ENCODE results near the gene SHE. TPM values are rescaled to one million over a fixed set of nuclear protein-coding genes. Genes with fewer than 3 reads are reported as not detected.

SHE gene
- total RNA-seq, 1 experiment from 2014 or later, result not detected

DNA sequence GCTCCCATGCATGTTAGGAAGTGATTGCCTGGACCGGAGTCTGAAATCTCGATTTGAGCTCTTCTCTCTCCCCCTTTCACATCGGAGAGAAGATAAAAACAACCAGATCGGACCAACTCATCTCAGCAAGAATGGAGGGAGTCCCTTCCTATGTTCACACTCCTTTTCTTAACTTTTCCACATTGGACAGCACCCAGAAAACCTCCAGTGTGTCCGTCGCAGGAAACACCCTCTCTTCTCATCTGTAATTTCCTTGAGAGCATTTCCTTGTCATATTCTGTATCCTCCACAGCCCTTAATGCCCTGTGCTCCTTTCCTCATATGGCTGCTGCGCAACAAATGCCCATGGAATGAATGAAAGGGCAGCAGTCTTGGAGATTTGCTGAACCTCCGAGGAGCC, 1.7 kb downstream of the SHE start:
- POLR2A ChIA-PET, result no interaction called here
- H3K9me2 ChIP-seq (ENCODE audit: insufficient read depth), result no peaks in the 10 kb centered on the region
- no peaks in the 10 kb centered on the region for H3K36me3 ChIP-seq (ENCODE audit: control insufficient read depth in 1 of 2, insufficient read depth in 2 of 2, low read length in 2 of 2)
- CTCF ChIA-PET, result interaction anchor here (2.4 kb wide), 1 partner anchor 46 kb away, joined by 8 read pairs; no protein-coding TSS in a partner anchor
- H3K27ac ChIP-seq (ENCODE audit: low read depth, low read length), result no peak overlapping the region
- ATAC-seq (no peak), DNase-seq (ENCODE audit: low read depth, low spot score) (no peak)
- intact Hi-C loops (cut with micrococcal nuclease), result no loop called here
- TF ChIP-seq RAD21 (IDR thresholded peaks at IDR 0.05; ENCODE audit: low read depth), result no peak
- no peak for TF ChIP-seq ZFX (IDR thresholded peaks at IDR 0.05)
- no peak overlapping the region for H2AFZ ChIP-seq (ENCODE audit: low read depth, low read length, poor library complexity, severe bottlenecking)
- H3K4me3 ChIP-seq (replicated peaks in 1 of 2; ENCODE audit: low read depth in 1 of 2, low read length in 2 of 2), result no peak overlapping the region
- BruUV-seq (replicated peaks), result no TSS peak
- H3K9ac ChIP-seq (ENCODE audit: low read length), result no peak overlapping the region
- no peaks in the 10 kb centered on the region for H3K9me3 ChIP-seq (ENCODE audit: control insufficient read depth in 1 of 2, insufficient read depth in 1 of 2, low read depth in 1 of 2, low read length in 2 of 2)
- H3K79me2 ChIP-seq (ENCODE audit: insufficient read depth, low read length), result no peaks in the 10 kb centered on the region
- H3K4me1 ChIP-seq (ENCODE audit: control insufficient read depth in 1 of 2, insufficient read depth in 2 of 2, low read length in 2 of 2), result peaks cover 0 to 7% of the 10 kb centered on the region in 2 experiments; a peak in 2 of 4 replicates
- no peaks in the 10 kb centered on the region for H3K27me3 ChIP-seq (ENCODE audit: insufficient read depth, low read length)
- no peak overlapping the region for H3K4me2 ChIP-seq (ENCODE audit: low read length)
- no peaks in the 10 kb centered on the region for H4K20me1 ChIP-seq (ENCODE audit: insufficient read depth)
- RAD21 ChIA-PET (ENCODE audit: low non-redundant PET in 1 of 2, low total read pairs in 2 of 2, uncharacterized antibody in 2 of 2, unreplicated experiment in 2 of 2), result no interaction called here

DNA sequence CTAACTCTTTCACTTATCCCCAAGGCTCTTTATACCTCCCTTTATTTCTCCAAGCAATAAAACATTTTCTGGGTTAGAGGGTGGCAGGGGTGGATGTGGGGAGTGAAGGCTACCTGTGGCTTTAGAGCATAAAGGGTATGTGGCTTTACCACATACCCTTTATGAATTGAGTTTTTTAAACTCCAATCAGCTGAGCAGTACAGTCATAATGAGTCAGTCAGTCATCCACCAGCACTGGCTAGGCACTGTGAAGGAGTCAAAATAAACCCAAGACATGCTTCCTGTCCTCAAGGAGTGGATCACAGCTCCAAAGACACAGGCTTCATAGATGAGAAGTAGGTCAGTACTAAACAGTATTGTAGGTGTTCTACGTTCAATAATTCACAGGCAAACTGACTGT, 2.8 kb downstream of the SHE start:
- H3K9ac ChIP-seq (ENCODE audit: low read length), result no peak overlapping the region
- peak; percentile 65 for ATAC-seq
- no peak overlapping the region for H3K4me3 ChIP-seq (replicated peaks in 1 of 2; ENCODE audit: low read depth in 1 of 2, low read length in 2 of 2)
- no peak overlapping the region for H2AFZ ChIP-seq (ENCODE audit: low read depth, low read length, poor library complexity, severe bottlenecking)
- ChIA-PET CTCF (interaction anchor here (2.4 kb wide), 1 partner anchor 47 kb away, joined by 8 read pairs; no protein-coding TSS in a partner anchor), RAD21 (ENCODE audit: low non-redundant PET in 1 of 2, low total read pairs in 2 of 2, uncharacterized antibody in 2 of 2, unreplicated experiment in 2 of 2) (no interaction called here), POLR2A (no interaction called here)
- H3K36me3 ChIP-seq (ENCODE audit: control insufficient read depth in 1 of 2, insufficient read depth in 2 of 2, low read length in 2 of 2), result no peaks in the 10 kb centered on the region
- intact Hi-C loops (cut with micrococcal nuclease), result no loop called here
- no peaks in the 10 kb centered on the region for H3K9me2 ChIP-seq (ENCODE audit: insufficient read depth)
- peaks cover 0 to 7% of the 10 kb centered on the region in 2 experiments; a peak in 2 of 4 replicates for H3K4me1 ChIP-seq (ENCODE audit: control insufficient read depth in 1 of 2, insufficient read depth in 2 of 2, low read length in 2 of 2)
- no peaks in the 10 kb centered on the region for H3K27me3 ChIP-seq (ENCODE audit: insufficient read depth, low read length)
- no peaks in the 10 kb centered on the region for H4K20me1 ChIP-seq (ENCODE audit: insufficient read depth)
- no peak overlapping the region for H3K27ac ChIP-seq (ENCODE audit: low read depth, low read length)
- peak; percentile 51; the same call in 1 of the 2 replicates for TF ChIP-seq JUND (IDR thresholded peaks at IDR 0.05)
- TF ChIP-seq SRF (IDR thresholded peaks at IDR 0.05; ENCODE audit: low read depth), result 0 out of 2 replicates have a peak, but pooled peaks have one; percentile 18
- peak; percentile 86 for TF ChIP-seq FOSL1 (IDR thresholded peaks at IDR 0.05; ENCODE audit: low read depth)
- peak; percentile 46; the same call in 1 of the 2 replicates for TF ChIP-seq CBX3 (IDR thresholded peaks at IDR 0.05; ENCODE audit: low read depth)
- TF ChIP-seq TCF7L2 (IDR thresholded peaks at IDR 0.05; ENCODE audit: borderline replicate concordance, extremely low read depth, insufficient read depth, insufficient read length), result no peak
- TF ChIP-seq, protein P1, sequence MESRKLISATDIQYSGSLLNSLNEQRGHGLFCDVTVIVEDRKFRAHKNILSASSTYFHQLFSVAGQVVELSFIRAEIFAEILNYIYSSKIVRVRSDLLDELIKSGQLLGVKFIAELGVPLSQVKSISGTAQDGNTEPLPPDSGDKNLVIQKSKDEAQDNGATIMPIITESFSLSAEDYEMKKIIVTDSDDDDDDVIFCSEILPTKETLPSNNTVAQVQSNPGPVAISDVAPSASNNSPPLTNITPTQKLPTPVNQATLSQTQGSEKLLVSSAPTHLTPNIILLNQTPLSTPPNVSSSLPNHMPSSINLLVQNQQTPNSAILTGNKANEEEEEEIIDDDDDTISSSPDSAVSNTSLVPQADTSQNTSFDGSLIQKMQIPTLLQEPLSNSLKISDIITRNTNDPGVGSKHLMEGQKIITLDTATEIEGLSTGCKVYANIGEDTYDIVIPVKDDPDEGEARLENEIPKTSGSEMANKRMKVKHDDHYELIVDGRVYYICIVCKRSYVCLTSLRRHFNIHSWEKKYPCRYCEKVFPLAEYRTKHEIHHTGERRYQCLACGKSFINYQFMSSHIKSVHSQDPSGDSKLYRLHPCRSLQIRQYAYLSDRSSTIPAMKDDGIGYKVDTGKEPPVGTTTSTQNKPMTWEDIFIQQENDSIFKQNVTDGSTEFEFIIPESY (IDR thresholded peaks at IDR 0.05; ENCODE audit: extremely low read depth, insufficient replicate concordance, low read length), result no peak
- H3K79me2 ChIP-seq (ENCODE audit: insufficient read depth, low read length), result no peaks in the 10 kb centered on the region
- H3K4me2 ChIP-seq (ENCODE audit: low read length), result peak overlapping the region; percentile 9; the same call in 1 of the 2 replicates
- H3K9me3 ChIP-seq (ENCODE audit: control insufficient read depth in 1 of 2, insufficient read depth in 1 of 2, low read depth in 1 of 2, low read length in 2 of 2), result no peaks in the 10 kb centered on the region
- no TSS peak for BruUV-seq (replicated peaks)
- DNase-seq (ENCODE audit: low read depth, low spot score), result no peak
